Measurements from ENCODE around the gene SALL4.
"Not testable (repeated sequence)": the region's sequence is repeated elsewhere in the genome, so short reads cannot be mapped to it uniquely, and the experiment has no call there.

SALL4 gene

DNA sequence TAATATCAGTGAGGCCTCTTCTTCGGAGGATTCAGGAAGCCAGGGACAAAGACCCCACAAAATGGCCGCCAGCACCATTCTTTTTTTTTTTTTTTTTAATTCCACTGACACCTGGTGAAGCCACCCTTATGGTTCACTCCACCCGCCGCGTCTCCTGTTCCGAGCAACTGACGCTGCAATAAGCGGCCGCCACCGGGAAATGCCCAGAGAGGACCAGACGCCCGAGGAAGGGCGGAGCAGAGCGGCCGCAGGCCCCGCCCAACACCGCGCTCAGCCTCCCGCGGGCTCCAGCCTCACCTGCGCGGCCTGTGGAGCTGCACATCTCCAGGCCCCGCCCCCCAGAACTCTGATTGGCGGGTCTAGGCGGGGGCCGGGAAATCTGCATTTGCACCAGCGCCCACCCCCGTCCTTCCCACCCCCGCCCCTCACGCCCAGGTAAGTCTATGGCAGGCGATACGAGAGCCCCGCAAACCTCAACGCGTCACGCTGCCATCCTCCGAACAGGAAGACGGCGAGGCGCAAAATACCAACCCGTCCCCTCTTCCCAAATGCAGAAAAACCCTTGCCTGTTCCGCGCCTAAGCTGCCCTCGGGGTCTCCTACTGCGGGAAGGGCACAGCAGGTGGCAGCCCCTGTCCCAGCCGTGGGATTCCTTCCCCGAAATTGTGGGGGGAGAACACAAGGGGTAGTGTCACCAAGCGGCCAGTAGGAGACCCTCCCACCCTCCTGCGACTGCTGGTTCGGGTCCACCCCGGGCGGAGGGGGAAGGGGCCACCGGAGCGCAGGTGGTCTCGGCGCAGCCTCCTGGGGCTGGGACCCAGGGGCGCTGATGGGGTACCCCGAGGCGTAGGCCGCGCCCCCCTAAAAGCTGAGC lies 35.1 kb downstream of the SALL4 start:
- peak overlapping the region; percentile 93 for H3K4me3 ChIP-seq (ENCODE audit: low read depth, low read length)
- TF ChIP-seq, protein P1, sequence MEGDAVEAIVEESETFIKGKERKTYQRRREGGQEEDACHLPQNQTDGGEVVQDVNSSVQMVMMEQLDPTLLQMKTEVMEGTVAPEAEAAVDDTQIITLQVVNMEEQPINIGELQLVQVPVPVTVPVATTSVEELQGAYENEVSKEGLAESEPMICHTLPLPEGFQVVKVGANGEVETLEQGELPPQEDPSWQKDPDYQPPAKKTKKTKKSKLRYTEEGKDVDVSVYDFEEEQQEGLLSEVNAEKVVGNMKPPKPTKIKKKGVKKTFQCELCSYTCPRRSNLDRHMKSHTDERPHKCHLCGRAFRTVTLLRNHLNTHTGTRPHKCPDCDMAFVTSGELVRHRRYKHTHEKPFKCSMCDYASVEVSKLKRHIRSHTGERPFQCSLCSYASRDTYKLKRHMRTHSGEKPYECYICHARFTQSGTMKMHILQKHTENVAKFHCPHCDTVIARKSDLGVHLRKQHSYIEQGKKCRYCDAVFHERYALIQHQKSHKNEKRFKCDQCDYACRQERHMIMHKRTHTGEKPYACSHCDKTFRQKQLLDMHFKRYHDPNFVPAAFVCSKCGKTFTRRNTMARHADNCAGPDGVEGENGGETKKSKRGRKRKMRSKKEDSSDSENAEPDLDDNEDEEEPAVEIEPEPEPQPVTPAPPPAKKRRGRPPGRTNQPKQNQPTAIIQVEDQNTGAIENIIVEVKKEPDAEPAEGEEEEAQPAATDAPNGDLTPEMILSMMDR (IDR thresholded peaks at IDR 0.05; ENCODE audit: low read depth, low read length): peak; percentile 43

GRCh38 chr20:51765381-51765780 lies 36.9 kb downstream of the SALL4 start:
- not testable (repeated sequence) for H3K4me3 ChIP-seq (ENCODE audit: low read depth, low read length)

DNA sequence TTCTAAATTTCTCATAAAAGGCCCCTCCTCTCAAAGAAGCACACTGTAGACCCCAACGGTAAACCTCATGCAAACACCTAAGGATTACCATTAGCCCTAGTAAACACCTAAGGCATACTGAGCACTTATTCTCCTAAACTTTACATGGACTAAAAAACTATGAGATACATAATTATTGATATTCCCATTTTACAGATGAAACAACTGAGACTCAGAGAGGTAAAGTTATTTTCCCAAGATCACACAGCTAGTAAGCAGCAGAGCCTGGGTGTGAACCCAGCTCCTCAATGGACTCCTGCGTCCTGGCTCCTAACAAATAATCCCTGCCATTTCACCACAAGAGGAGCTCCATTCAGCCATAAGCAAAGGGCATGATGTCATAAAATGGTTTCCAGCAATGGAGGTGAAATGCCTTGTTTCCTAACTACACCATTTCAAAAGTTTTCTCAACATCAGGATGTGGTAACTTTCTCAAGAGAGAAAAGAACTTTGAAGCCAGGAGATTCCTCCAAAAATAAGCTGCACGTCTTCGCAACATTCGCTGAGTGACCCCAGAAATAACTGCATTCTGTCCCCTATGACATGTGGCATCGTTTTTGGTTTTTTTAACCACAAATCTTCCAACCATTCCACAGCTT lies 38.2 kb downstream of the SALL4 start:
- H3K4me3 ChIP-seq (ENCODE audit: low read depth, low read length): no peak overlapping the region
- TF ChIP-seq, protein P1 (IDR thresholded peaks at IDR 0.05; ENCODE audit: low read depth, low read length): no peak

GRCh38 chr20:51760905-51761546 lies 41.3 kb downstream of the SALL4 start:
- 0 out of 2 replicates have a peak overlapping the region, but pooled peaks have one; percentile 1 for H3K4me3 ChIP-seq (ENCODE audit: low read depth, low read length)
- TF ChIP-seq, protein P1 (IDR thresholded peaks at IDR 0.05; ENCODE audit: low read depth, low read length): no peak

DNA sequence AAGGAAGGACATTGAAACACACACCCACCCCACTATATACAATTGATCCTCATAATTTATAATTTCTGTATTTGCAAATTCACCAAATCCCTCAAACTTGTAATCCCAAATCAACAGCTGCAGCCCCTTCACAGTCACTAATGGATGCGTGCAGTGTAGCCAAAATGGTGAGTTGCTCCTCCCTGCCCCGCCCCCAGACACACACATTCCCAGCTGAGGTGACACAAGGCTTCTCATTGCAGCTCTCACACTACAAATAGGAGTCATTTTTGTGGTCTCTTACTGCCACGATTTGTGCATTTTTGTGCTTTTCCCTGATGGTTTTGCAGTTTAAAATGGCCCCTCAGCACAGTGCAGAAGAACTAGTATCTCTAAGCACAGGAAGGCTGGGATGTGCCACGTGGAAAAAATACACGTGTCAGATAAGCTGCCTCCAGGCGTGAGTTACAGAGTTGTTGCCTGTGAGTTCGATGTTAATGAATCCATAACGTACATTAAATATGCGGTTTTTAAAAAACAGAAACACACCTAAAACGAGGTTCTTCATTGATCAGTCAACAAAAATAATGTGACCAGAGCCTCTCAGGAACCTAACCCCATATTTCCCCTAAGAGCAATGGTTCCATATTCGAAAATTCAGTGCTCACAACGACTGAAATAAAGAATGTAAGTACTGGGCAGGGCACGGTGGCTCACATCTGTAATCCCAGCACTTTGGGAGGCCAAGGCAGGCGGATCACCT lies 42.4 kb downstream of the SALL4 start:
- H3K4me3 ChIP-seq (ENCODE audit: low read depth, low read length): no peak overlapping the region
- TF ChIP-seq, protein P1 (IDR thresholded peaks at IDR 0.05; ENCODE audit: low read depth, low read length): no peak

GRCh38 chr20:51758978-51759544 lies 43.3 kb downstream of the SALL4 start:
- TF ChIP-seq, protein P1 (IDR thresholded peaks at IDR 0.05; ENCODE audit: low read depth, low read length): no peak

GRCh38 chr20:51757226-51757625 lies 45.1 kb downstream of the SALL4 start:
- no peak overlapping the region for H3K4me3 ChIP-seq (ENCODE audit: low read depth, low read length)
- TF ChIP-seq, protein P1 (IDR thresholded peaks at IDR 0.05; ENCODE audit: low read depth, low read length): no peak

More at GRCh38 chr20:51758978-51759544, 43.3 kb downstream of the SALL4 start:
- H3K4me3 ChIP-seq (ENCODE audit: low read depth, low read length): no peak overlapping the region
